ENCODE data around the gene C16orf54.
A peak's percentile ranks its signal among the peaks of the same experiment; 100 is the strongest.
"Not testable (repeated sequence)": the region's sequence is repeated elsewhere in the genome, so short reads cannot be mapped to it uniquely, and the experiment has no call there.

C16orf54 gene

GRCh38 chr16:29739927-29740629 lies 5.7 kb downstream of the C16orf54 start:
- DNase-seq (ENCODE audit: low spot score): not testable (repeated sequence)

GRCh38 chr16:29738514-29738913 lies 7.3 kb downstream of the C16orf54 start:
- DNase-seq (ENCODE audit: low spot score): no peak

- no peak for DNase-seq (ENCODE audit: low spot score)
Measured at GRCh38 chr16:29737713-29738112, 8.1 kb downstream of the C16orf54 start.

- no peak for DNase-seq (ENCODE audit: low spot score)
Measured at GRCh38 chr16:29736764-29737163, 9.0 kb downstream of the C16orf54 start.

GRCh38 chr16:29736112-29736511 lies 9.7 kb downstream of the C16orf54 start:
- no peak for DNase-seq (ENCODE audit: low spot score)

GRCh38 chr16:29734786-29735185 lies 11.0 kb downstream of the C16orf54 start:
- DNase-seq (ENCODE audit: low spot score): no peak

GRCh38 chr16:29731768-29732601 lies 13.8 kb downstream of the C16orf54 start:
- DNase-seq (ENCODE audit: low spot score): not testable (repeated sequence)

- no peak for DNase-seq (ENCODE audit: low spot score)
Measured at GRCh38 chr16:29730649-29731048, 15.1 kb downstream of the C16orf54 start.

GRCh38 chr16:29729116-29729521 lies 16.7 kb downstream of the C16orf54 start:
- DNase-seq (ENCODE audit: low spot score): peak; percentile 65

- DNase-seq (ENCODE audit: low spot score): no peak
Measured at GRCh38 chr16:29727452-29727851, 18.3 kb downstream of the C16orf54 start.

GRCh38 chr16:29726845-29727377 lies 18.9 kb downstream of the C16orf54 start:
- DNase-seq (ENCODE audit: low spot score): no peak

GRCh38 chr16:29721167-29721879 lies 24.5 kb downstream of the C16orf54 start:
- DNase-seq (ENCODE audit: low spot score): peak; percentile 38

GRCh38 chr16:29720703-29721102 lies 25.1 kb downstream of the C16orf54 start:
- no peak for DNase-seq (ENCODE audit: low spot score)

GRCh38 chr16:29719063-29719462 lies 26.7 kb downstream of the C16orf54 start:
- DNase-seq (ENCODE audit: low spot score): no peak

- DNase-seq (ENCODE audit: low spot score): no peak
Measured at GRCh38 chr16:29717113-29717512, 28.7 kb downstream of the C16orf54 start.

GRCh38 chr16:29714972-29715371 lies 30.8 kb downstream of the C16orf54 start:
- no peak for DNase-seq (ENCODE audit: low spot score)

- DNase-seq (ENCODE audit: low spot score): no peak
Measured at GRCh38 chr16:29714396-29714795, 31.4 kb downstream of the C16orf54 start.

- no peak for DNase-seq (ENCODE audit: low spot score)
Measured at GRCh38 chr16:29712809-29713208, 33.0 kb downstream of the C16orf54 start.

GRCh38 chr16:29710227-29711219 lies 35.3 kb downstream of the C16orf54 start:
- DNase-seq (ENCODE audit: low spot score): peak; percentile 64

- DNase-seq (ENCODE audit: low spot score): not testable (repeated sequence)
Measured at GRCh38 chr16:29709657-29710056, 36.1 kb downstream of the C16orf54 start.

All from GM03348 (cell line).